WTC11 (cell line): ENCODE results near the gene HHEX. TPM values are rescaled to one million over a fixed set of nuclear protein-coding genes. Genes with fewer than 3 reads are reported as not detected.
A peak's percentile ranks its signal among the peaks of the same experiment; 100 is the strongest.

Source experiments
- ATAC-seq: fragments of 200-7000 bp; cut with Tn5 transposase; 2 replicates; pipeline ENCODE4 v1.10.0; 2021; ENCODE audit warnings: mild to moderate bottlenecking, moderate library complexity
- CTCF ChIA-PET: fragments of 300-600 bp; sonication (Branson Sonifier 250); formaldehyde crosslinking; loops from one replicate; lab custom pipeline; 2021; ENCODE audit warnings: antibody characterized with exemption; lab: Charles Lee
- POLR2A ChIA-PET: fragments of 350-600 bp; sonication (Branson Sonifier 250); formaldehyde crosslinking; loops from one replicate; lab custom pipeline; 2021; ENCODE audit warnings: antibody characterized with exemption; lab: Charles Lee
- DNase-seq: peaks from one replicate; pipeline ENCODE4 v3.0.0; 2021; ENCODE audit warnings: low spot score
- H3K27ac Mint-ChIP-seq: 2 replicates; pipeline ENCODE4 v1.8.0; 2021; ENCODE audit warnings: mixed read lengths
- H3K27me3 Mint-ChIP-seq: 2 replicates; pipeline ENCODE4 v1.8.0; 2021; ENCODE audit warnings: low read depth, mild to moderate bottlenecking, moderate library complexity, mixed read lengths
- H3K36me3 Mint-ChIP-seq: 2 replicates; pipeline ENCODE4 v1.8.0; 2021; ENCODE audit warnings: mixed read lengths
- H3K4me1 Mint-ChIP-seq: 2 replicates; pipeline ENCODE4 v1.8.0; 2022; ENCODE audit warnings: mixed read lengths
- H3K4me3 Mint-ChIP-seq: 2 replicates; pipeline ENCODE4 v1.8.0; 2021; ENCODE audit warnings: mild to moderate bottlenecking, moderate library complexity, mixed read lengths
- H3K9me3 Mint-ChIP-seq: 2 replicates; pipeline ENCODE4 v1.8.0; 2021; ENCODE audit warnings: mixed read lengths
- CBFB ChIP-seq: sonication (generic); formaldehyde crosslinking; IDR thresholded peaks from 2 replicates; pipeline ENCODE4 v1.8.1; 2022; ENCODE audit warnings: mild to moderate bottlenecking, low read depth, missing genetic modification reagents
- ELF4 ChIP-seq: sonication (generic); formaldehyde crosslinking; IDR thresholded peaks from 2 replicates; pipeline ENCODE4 v1.8.1; 2022; ENCODE audit warnings: low read depth, mild to moderate bottlenecking, moderate library complexity, missing genetic modification reagents
- EMX1 ChIP-seq: fragments of 250-450 bp; sonication (Bioruptor Pico); IDR thresholded peaks from 2 replicates; pipeline ENCODE4 v1.8.0; 2021; ENCODE audit warnings: mild to moderate bottlenecking
- FOXK1 ChIP-seq: sonication (generic); formaldehyde crosslinking; IDR thresholded peaks from 2 replicates; pipeline ENCODE4 v1.8.0; 2022; ENCODE audit warnings: mild to moderate bottlenecking, moderate library complexity, missing genetic modification reagents
- GRHL2 ChIP-seq: fragments of 250-450 bp; sonication (Bioruptor Pico); IDR thresholded peaks from 2 replicates; pipeline ENCODE4 v1.8.0; 2022; ENCODE audit warnings: mild to moderate bottlenecking, moderate library complexity; ENCODE audit not compliant: insufficient replicate concordance, severe bottlenecking
- IRF2 ChIP-seq: sonication (generic); formaldehyde crosslinking; IDR thresholded peaks from 2 replicates; pipeline ENCODE4 v1.8.0; 2022; ENCODE audit warnings: low read depth, missing genetic modification reagents, borderline replicate concordance
- JUN ChIP-seq: sonication (generic); formaldehyde crosslinking; IDR thresholded peaks from 2 replicates; pipeline ENCODE4 v1.8.0; 2023; ENCODE audit warnings: mild to moderate bottlenecking, missing genetic modification reagents
- KAT7 ChIP-seq: sonication (generic); formaldehyde crosslinking; IDR thresholded peaks from 2 replicates; pipeline ENCODE4 v1.8.1; 2023; ENCODE audit warnings: missing genetic modification reagents, mild to moderate bottlenecking, borderline replicate concordance
- NFATC4 ChIP-seq: fragments of 250-450 bp; sonication (Bioruptor Pico); IDR thresholded peaks from 2 replicates; pipeline ENCODE4 v1.9.0; 2021; ENCODE audit warnings: mild to moderate bottlenecking
- NFYB ChIP-seq: sonication (generic); formaldehyde crosslinking; conservative IDR thresholded peaks from 2 replicates; pipeline ENCODE4 v1.8.0; 2022; ENCODE audit warnings: low read depth, missing genetic modification reagents
- NR2C2 ChIP-seq: sonication (generic); formaldehyde crosslinking; IDR thresholded peaks from 2 replicates; pipeline ENCODE4 v1.8.0; 2022; ENCODE audit warnings: mild to moderate bottlenecking, missing genetic modification reagents
- NR3C1 ChIP-seq: sonication (generic); formaldehyde crosslinking; conservative IDR thresholded peaks from 2 replicates; pipeline ENCODE4 v1.8.1; 2023; ENCODE audit warnings: low read depth, mild to moderate bottlenecking, missing genetic modification reagents
- PRRX2 ChIP-seq: fragments of 250-450 bp; sonication (Bioruptor Pico); IDR thresholded peaks from 2 replicates; pipeline ENCODE4 v1.8.0; 2021; ENCODE audit warnings: mild to moderate bottlenecking
- SOX15 ChIP-seq: fragments of 250-450 bp; sonication (Bioruptor Pico); IDR thresholded peaks from 2 replicates; pipeline ENCODE4 v1.9.0; 2021; ENCODE audit warnings: mild to moderate bottlenecking
- TCF7 ChIP-seq: sonication (generic); formaldehyde crosslinking; IDR thresholded peaks from 2 replicates; pipeline ENCODE4 v1.8.0; 2022; ENCODE audit warnings: mild to moderate bottlenecking, low read depth, missing genetic modification reagents, moderate library complexity
- ZNF138 ChIP-seq: sonication (generic); formaldehyde crosslinking; conservative IDR thresholded peaks from 2 replicates; pipeline ENCODE4 v1.8.1; 2022; ENCODE audit warnings: mild to moderate bottlenecking, moderate library complexity, missing genetic modification reagents
- ZNF219 ChIP-seq: sonication (generic); formaldehyde crosslinking; IDR thresholded peaks from 2 replicates; pipeline ENCODE4 v1.8.0; 2023; ENCODE audit warnings: missing genetic modification reagents, mild to moderate bottlenecking, borderline replicate concordance
- total RNA-seq: library from RNA; stranded (reverse); gene quantifications from 3 replicates; pipeline ENCODE4 v1.2.3, GENCODE V29; 2021
- TF ChIP-seq, protein P1 (sequence below): sonication (generic); formaldehyde crosslinking; IDR thresholded peaks from 2 replicates; pipeline ENCODE4 v1.8.0; 2023; ENCODE audit warnings: missing genetic modification reagents, mild to moderate bottlenecking, borderline replicate concordance
- TF ChIP-seq, protein P2 (sequence below): sonication (generic); formaldehyde crosslinking; IDR thresholded peaks from 2 replicates; pipeline ENCODE4 v1.8.0; 2022; ENCODE audit warnings: missing genetic modification reagents
- TF ChIP-seq, protein P3 (sequence below): sonication (generic); formaldehyde crosslinking; IDR thresholded peaks from 2 replicates; pipeline ENCODE4 v1.8.1; 2023; ENCODE audit warnings: mild to moderate bottlenecking, moderate library complexity, missing genetic modification reagents
- TF ChIP-seq, protein P4 (sequence below): fragments of 250-450 bp; sonication (Bioruptor Pico); IDR thresholded peaks from 2 replicates; pipeline ENCODE4 v1.9.0; 2021; ENCODE audit warnings: mild to moderate bottlenecking
- TF ChIP-seq, protein P5 (sequence below): fragments of 250-450 bp; sonication (Bioruptor Pico); IDR thresholded peaks from 2 replicates; pipeline ENCODE4 v1.8.0; 2021; ENCODE audit warnings: mild to moderate bottlenecking

HHEX gene
- total RNA-seq, 1 experiment from 2014 or later, result 4.5 TPM

DNA sequence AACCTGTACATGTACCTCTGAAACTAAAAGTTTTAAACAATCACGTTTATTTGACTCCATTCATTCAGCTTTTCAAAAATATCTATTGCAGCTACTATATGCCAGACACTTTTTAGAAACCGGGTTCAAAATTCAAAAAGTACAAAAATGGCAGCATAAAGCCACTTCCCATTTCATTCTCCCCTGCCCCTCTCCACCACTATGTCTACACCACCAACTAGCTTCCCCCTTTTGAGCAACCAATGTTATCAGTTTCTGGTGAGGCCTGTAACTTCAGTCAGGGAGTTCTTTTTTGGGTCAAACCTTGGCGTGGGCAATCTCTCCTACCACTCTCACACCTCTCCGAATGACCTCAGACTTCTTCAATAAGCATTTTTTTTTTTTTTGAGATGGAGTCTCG lies 11.5 kb upstream of the HHEX start:
- CTCF ChIA-PET, result no interaction called here
- no peak for DNase-seq
- Mint-ChIP-seq H3K36me3 (peaks cover 15% of the 10 kb centered on the region), H3K27ac (no peak overlapping the region), H3K27me3 (peaks cover 4% of the 10 kb centered on the region; the same call in 1 of the 2 replicates), H3K4me3 (no peak overlapping the region)
- TF ChIP-seq, protein P1, sequence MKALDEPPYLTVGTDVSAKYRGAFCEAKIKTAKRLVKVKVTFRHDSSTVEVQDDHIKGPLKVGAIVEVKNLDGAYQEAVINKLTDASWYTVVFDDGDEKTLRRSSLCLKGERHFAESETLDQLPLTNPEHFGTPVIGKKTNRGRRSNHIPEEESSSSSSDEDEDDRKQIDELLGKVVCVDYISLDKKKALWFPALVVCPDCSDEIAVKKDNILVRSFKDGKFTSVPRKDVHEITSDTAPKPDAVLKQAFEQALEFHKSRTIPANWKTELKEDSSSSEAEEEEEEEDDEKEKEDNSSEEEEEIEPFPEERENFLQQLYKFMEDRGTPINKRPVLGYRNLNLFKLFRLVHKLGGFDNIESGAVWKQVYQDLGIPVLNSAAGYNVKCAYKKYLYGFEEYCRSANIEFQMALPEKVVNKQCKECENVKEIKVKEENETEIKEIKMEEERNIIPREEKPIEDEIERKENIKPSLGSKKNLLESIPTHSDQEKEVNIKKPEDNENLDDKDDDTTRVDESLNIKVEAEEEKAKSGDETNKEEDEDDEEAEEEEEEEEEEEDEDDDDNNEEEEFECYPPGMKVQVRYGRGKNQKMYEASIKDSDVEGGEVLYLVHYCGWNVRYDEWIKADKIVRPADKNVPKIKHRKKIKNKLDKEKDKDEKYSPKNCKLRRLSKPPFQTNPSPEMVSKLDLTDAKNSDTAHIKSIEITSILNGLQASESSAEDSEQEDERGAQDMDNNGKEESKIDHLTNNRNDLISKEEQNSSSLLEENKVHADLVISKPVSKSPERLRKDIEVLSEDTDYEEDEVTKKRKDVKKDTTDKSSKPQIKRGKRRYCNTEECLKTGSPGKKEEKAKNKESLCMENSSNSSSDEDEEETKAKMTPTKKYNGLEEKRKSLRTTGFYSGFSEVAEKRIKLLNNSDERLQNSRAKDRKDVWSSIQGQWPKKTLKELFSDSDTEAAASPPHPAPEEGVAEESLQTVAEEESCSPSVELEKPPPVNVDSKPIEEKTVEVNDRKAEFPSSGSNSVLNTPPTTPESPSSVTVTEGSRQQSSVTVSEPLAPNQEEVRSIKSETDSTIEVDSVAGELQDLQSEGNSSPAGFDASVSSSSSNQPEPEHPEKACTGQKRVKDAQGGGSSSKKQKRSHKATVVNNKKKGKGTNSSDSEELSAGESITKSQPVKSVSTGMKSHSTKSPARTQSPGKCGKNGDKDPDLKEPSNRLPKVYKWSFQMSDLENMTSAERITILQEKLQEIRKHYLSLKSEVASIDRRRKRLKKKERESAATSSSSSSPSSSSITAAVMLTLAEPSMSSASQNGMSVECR, result no peak
- TF ChIP-seq TCF7, result no peak
- no peak for TF ChIP-seq PRRX2 (CRISPR knock-in tag)
- TF ChIP-seq, protein P2, sequence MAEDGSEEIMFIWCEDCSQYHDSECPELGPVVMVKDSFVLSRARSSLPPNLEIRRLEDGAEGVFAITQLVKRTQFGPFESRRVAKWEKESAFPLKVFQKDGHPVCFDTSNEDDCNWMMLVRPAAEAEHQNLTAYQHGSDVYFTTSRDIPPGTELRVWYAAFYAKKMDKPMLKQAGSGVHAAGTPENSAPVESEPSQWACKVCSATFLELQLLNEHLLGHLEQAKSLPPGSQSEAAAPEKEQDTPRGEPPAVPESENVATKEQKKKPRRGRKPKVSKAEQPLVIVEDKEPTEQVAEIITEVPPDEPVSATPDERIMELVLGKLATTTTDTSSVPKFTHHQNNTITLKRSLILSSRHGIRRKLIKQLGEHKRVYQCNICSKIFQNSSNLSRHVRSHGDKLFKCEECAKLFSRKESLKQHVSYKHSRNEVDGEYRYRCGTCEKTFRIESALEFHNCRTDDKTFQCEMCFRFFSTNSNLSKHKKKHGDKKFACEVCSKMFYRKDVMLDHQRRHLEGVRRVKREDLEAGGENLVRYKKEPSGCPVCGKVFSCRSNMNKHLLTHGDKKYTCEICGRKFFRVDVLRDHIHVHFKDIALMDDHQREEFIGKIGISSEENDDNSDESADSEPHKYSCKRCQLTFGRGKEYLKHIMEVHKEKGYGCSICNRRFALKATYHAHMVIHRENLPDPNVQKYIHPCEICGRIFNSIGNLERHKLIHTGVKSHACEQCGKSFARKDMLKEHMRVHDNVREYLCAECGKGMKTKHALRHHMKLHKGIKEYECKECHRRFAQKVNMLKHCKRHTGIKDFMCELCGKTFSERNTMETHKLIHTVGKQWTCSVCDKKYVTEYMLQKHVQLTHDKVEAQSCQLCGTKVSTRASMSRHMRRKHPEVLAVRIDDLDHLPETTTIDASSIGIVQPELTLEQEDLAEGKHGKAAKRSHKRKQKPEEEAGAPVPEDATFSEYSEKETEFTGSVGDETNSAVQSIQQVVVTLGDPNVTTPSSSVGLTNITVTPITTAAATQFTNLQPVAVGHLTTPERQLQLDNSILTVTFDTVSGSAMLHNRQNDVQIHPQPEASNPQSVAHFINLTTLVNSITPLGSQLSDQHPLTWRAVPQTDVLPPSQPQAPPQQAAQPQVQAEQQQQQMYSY (CRISPR knock-in tag), result no peak
- TF ChIP-seq, protein P3, sequence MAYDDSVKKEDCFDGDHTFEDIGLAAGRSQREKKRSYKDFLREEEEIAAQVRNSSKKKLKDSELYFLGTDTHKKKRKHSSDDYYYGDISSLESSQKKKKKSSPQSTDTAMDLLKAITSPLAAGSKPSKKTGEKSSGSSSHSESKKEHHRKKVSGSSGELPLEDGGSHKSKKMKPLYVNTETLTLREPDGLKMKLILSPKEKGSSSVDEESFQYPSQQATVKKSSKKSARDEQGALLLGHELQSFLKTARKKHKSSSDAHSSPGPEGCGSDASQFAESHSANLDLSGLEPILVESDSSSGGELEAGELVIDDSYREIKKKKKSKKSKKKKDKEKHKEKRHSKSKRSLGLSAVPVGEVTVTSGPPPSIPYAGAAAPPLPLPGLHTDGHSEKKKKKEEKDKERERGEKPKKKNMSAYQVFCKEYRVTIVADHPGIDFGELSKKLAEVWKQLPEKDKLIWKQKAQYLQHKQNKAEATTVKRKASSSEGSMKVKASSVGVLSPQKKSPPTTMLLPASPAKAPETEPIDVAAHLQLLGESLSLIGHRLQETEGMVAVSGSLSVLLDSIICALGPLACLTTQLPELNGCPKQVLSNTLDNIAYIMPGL, result no peak
- TF ChIP-seq, all 79 proteins: peak for 0
- ATAC-seq, result no peak
- POLR2A ChIA-PET, result no interaction called here
- H3K4me1 Mint-ChIP-seq, result no peaks in the 10 kb centered on the region
- peaks cover 31% of the 10 kb centered on the region for H3K9me3 Mint-ChIP-seq

DNA sequence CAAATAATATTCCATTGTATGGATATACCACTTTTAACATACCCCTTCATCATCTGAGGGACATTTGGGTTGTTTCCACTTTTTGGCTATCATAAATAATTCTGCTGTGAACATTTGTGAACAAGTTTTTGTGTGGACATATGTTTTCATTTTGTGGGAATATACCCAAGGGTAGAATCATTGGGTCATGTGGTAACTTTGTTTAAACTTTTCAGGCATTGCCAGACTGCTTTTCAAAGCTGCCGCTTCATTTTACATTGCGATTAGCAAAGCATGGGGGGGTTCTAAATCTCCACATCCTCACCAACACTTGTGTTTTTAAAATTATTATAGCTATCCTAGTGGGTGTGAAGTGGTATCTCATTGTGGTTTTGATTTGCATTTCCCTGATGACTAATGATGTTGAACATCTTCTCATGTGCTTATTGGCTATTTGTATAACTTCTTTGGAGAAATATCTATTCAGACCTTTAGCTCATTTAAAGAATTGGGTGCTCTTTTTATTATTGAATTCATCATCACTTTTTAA lies 8.4 kb upstream of the HHEX start:
- H3K9me3 Mint-ChIP-seq, result peaks cover 39% of the 10 kb centered on the region
- POLR2A ChIA-PET, result no interaction called here
- peaks cover 15% of the 10 kb centered on the region; the same call in 1 of the 2 replicates for H3K36me3 Mint-ChIP-seq
- peaks cover 16% of the 10 kb centered on the region for H3K27me3 Mint-ChIP-seq
- no peak overlapping the region for H3K4me3 Mint-ChIP-seq
- ATAC-seq (no peak), DNase-seq (no peak)
- CTCF ChIA-PET, result no interaction called here
- no peak overlapping the region for H3K27ac Mint-ChIP-seq
- no peaks in the 10 kb centered on the region for H3K4me1 Mint-ChIP-seq
- TF ChIP-seq NR2C2 (CRISPR knock-in tag) (no peak), SOX15 (CRISPR knock-in tag) (no peak), EMX1 (no peak), ZNF138 (CRISPR knock-in tag) (no peak)
- TF ChIP-seq, protein P4, sequence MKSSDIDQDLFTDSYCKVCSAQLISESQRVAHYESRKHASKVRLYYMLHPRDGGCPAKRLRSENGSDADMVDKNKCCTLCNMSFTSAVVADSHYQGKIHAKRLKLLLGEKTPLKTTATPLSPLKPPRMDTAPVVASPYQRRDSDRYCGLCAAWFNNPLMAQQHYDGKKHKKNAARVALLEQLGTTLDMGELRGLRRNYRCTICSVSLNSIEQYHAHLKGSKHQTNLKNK (CRISPR knock-in tag), result no peak

DNA sequence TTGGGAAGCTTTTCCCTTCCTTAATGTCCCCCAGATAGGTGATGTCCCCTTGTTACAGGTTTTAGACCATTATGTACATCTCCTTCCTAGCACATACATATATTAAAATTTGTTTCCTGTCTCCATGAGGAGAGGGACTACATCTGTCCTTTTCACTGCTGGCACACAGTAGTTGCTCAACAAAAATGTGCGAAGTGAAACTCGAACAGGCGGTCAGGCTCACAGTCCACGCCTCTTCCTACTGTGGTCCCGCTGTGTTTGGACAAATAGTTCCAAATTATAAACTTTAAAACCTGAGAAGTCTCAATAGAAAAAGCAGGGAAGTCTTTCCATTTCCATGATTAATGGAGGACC lies 1.2 kb upstream of the HHEX start:
- ChIA-PET POLR2A (no interaction called here), CTCF (interaction anchor here (1.6 to 2.0 kb wide), 2 partner anchors 154 to 192 kb away, joined by 3 to 5 read pairs; no protein-coding TSS in a partner anchor)
- Mint-ChIP-seq H3K27me3 (peaks cover 79% of the 10 kb centered on the region), H3K4me1 (peaks cover 30% of the 10 kb centered on the region), H3K9me3 (peaks cover 17% of the 10 kb centered on the region), H3K36me3 (peaks cover 9% of the 10 kb centered on the region; the same call in 1 of the 2 replicates)
- DNase-seq, result no peak
- TF ChIP-seq ZNF219 (CRISPR knock-in tag) (no peak), NR3C1 (no peak), NFATC4 (CRISPR knock-in tag) (no peak), FOXK1 (CRISPR knock-in tag) (no peak), JUN (CRISPR knock-in tag) (no peak), NR2C2 (CRISPR knock-in tag) (no peak), KAT7 (CRISPR knock-in tag) (no peak), GRHL2 (CRISPR knock-in tag) (no peak), NFYB (CRISPR knock-in tag) (no peak), CBFB (CRISPR knock-in tag) (no peak), PRRX2 (CRISPR knock-in tag) (no peak), ELF4 (CRISPR knock-in tag) (no peak), IRF2 (no peak)
- TF ChIP-seq, protein P5, sequence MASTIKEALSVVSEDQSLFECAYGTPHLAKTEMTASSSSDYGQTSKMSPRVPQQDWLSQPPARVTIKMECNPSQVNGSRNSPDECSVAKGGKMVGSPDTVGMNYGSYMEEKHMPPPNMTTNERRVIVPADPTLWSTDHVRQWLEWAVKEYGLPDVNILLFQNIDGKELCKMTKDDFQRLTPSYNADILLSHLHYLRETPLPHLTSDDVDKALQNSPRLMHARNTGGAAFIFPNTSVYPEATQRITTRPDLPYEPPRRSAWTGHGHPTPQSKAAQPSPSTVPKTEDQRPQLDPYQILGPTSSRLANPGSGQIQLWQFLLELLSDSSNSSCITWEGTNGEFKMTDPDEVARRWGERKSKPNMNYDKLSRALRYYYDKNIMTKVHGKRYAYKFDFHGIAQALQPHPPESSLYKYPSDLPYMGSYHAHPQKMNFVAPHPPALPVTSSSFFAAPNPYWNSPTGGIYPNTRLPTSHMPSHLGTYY (CRISPR knock-in tag), result no peak
- TF ChIP-seq, all 79 proteins: peak for 0
- Mint-ChIP-seq H3K4me3 (peak overlapping the region; percentile 79), H3K27ac (no peak overlapping the region)
- no peak for ATAC-seq
